Trophoblast cell (in vitro differentiated cells and primary cell): Measurements from ENCODE around the gene RAP2A.

ENCODE experiments used
- DNase-seq, 2 donors: peaks; one replicate each; pipeline ENCODE4 v3.0.0-alpha.2; 2016
- H2AFZ ChIP-seq: 2 replicates; pipeline ENCODE4 v1.6.1; 2013; ENCODE audit warnings: low read length, moderate library complexity, mild to moderate bottlenecking; ENCODE audit not compliant: insufficient read depth, poor library complexity
- H2AK5ac ChIP-seq: 2 replicates; pipeline ENCODE4 v1.6.1; 2013; ENCODE audit warnings: mild to moderate bottlenecking, low read length
- H2BK120ac ChIP-seq: 2 replicates; pipeline ENCODE4 v1.6.1; 2013; ENCODE audit warnings: low read length, mild to moderate bottlenecking, moderate library complexity; ENCODE audit not compliant: insufficient read depth, poor library complexity
- H2BK12ac ChIP-seq: 2 replicates; pipeline ENCODE4 v1.6.1; 2013; ENCODE audit warnings: mild to moderate bottlenecking, low read length, moderate library complexity
- H2BK5ac ChIP-seq: 2 replicates; pipeline ENCODE4 v1.6.1; 2013; ENCODE audit warnings: low read length, low read depth, moderate library complexity, mild to moderate bottlenecking; ENCODE audit not compliant: poor library complexity
- H3K14ac ChIP-seq: 2 replicates; pipeline ENCODE4 v1.6.1; 2013; ENCODE audit warnings: mild to moderate bottlenecking, low read length
- H3K18ac ChIP-seq: 2 replicates; pipeline ENCODE4 v1.6.1; 2013; ENCODE audit warnings: mild to moderate bottlenecking, low read length
- H3K23ac ChIP-seq: 2 replicates; pipeline ENCODE4 v1.6.1; 2013; ENCODE audit warnings: low read length
- H3K27ac ChIP-seq: 2 replicates; pipeline ENCODE4 v1.5.1; 2013; ENCODE audit warnings: low read depth, mild to moderate bottlenecking, inconsistent platforms, low read length, moderate library complexity
- H3K27me3 ChIP-seq: 2 replicates; pipeline ENCODE4 v1.6.1; 2013; ENCODE audit warnings: inconsistent platforms, mild to moderate bottlenecking, low read length, moderate library complexity; ENCODE audit not compliant: insufficient read depth
- H3K36me3 ChIP-seq, 2 experiments: 1 replicate in 1 of 2; 2 replicates in 1 of 2; pipeline ENCODE4 v1.6.1; 2013; ENCODE audit warnings: low read length in 2 of 2, mild to moderate bottlenecking in 2 of 2, moderate library complexity in 1 of 2; ENCODE audit not compliant: insufficient read depth in 2 of 2, control insufficient read depth in 1 of 2
- H3K4ac ChIP-seq: 2 replicates; pipeline ENCODE4 v1.6.1; 2013; ENCODE audit warnings: low read depth, mild to moderate bottlenecking, low read length, moderate library complexity
- H3K4me1 ChIP-seq, 2 experiments: 1 replicate in 1 of 2; 2 replicates in 1 of 2; pipeline ENCODE4 v1.6.1; 2013; ENCODE audit warnings: low read length in 2 of 2, mild to moderate bottlenecking in 2 of 2, moderate library complexity in 1 of 2; ENCODE audit not compliant: insufficient read depth in 2 of 2, control insufficient read depth in 1 of 2
- H3K4me2 ChIP-seq: 2 replicates; pipeline ENCODE4 v1.6.1; 2013; ENCODE audit warnings: inconsistent platforms, mild to moderate bottlenecking, low read length, moderate library complexity
- H3K4me3 ChIP-seq: 2 replicates; pipeline ENCODE4 v1.5.1; 2013; ENCODE audit warnings: mild to moderate bottlenecking, low read depth, low read length, inconsistent platforms
- H3K79me1 ChIP-seq: one replicate; pipeline ENCODE4 v1.6.1; 2013; ENCODE audit warnings: low read length
- H3K79me2 ChIP-seq: 2 replicates; pipeline ENCODE4 v1.6.1; 2013; ENCODE audit warnings: low read length, mild to moderate bottlenecking; ENCODE audit not compliant: control insufficient read depth, insufficient read depth, poor library complexity
- H3K9ac ChIP-seq: 2 replicates; pipeline ENCODE4 v1.6.1; 2013; ENCODE audit warnings: mild to moderate bottlenecking, low read length
- H3K9me3 ChIP-seq: 2 replicates; pipeline ENCODE4 v1.6.1; 2013; ENCODE audit warnings: low read depth, mild to moderate bottlenecking, control low read depth, inconsistent platforms, low read length; ENCODE audit not compliant: insufficient read depth
- H4K12ac ChIP-seq: 2 replicates; pipeline ENCODE4 v1.6.1; 2013; ENCODE audit warnings: low read depth, mild to moderate bottlenecking, low read length, moderate library complexity
- H4K8ac ChIP-seq: 2 replicates; pipeline ENCODE4 v1.6.1; 2013; ENCODE audit warnings: low read depth, mild to moderate bottlenecking, low read length, moderate library complexity
- H4K91ac ChIP-seq: one replicate; pipeline ENCODE4 v1.6.1; 2013; ENCODE audit warnings: low read depth, mild to moderate bottlenecking, low read length, moderate library complexity
- WGBS: extraction: QIAGEN DNeasy Blood & Tissue Kit; methylation state at CpG from one replicate; pipeline ENCODE4 v1.1.7; 2013; ENCODE audit warnings: missing lambda C conversion rate; ENCODE audit not compliant: insufficient read length, insufficient coverage; ENCODE audit errors: extremely low coverage; 5-methylcytosine and 5-hydroxymethylcytosine counted together

The RAP2A gene

GRCh38 chr13:97432232-97432916 is 1.6 kb upstream of the RAP2A start:
- Histone ChIP-seq H3K36me3 (no peaks in the 10 kb centered on the region), H3K4me1 (no peaks in the 10 kb centered on the region), H2BK12ac (no peak overlapping the region), H3K9me3 (no peaks in the 10 kb centered on the region), H2AFZ (peak overlapping the region; percentile 70), H4K8ac (peak overlapping the region; percentile 84), H3K23ac (no peak overlapping the region), H2BK120ac (peak overlapping the region; percentile 21), H4K12ac (peak overlapping the region; percentile 59), H3K18ac (peak overlapping the region; percentile 37), H3K79me1 (peaks cover 7% of the 10 kb centered on the region), H4K91ac (peak overlapping the region; percentile 64), H3K27me3 (no peaks in the 10 kb centered on the region), H3K4me3 (peak overlapping the region; percentile 84), H2BK5ac (no peak overlapping the region), H3K79me2 (peaks cover 6% of the 10 kb centered on the region), H2AK5ac (no peak overlapping the region), H3K9ac (peak overlapping the region; percentile 74), H3K4me2 (peak overlapping the region; percentile 87), H3K27ac (peak overlapping the region; percentile 48), H3K14ac (peak overlapping the region; percentile 45), H3K4ac (no peak overlapping the region)
- WGBS, result no CpG with 5 or more reads among the region's 19 CpGs
- no peak for DNase-seq

DNA sequence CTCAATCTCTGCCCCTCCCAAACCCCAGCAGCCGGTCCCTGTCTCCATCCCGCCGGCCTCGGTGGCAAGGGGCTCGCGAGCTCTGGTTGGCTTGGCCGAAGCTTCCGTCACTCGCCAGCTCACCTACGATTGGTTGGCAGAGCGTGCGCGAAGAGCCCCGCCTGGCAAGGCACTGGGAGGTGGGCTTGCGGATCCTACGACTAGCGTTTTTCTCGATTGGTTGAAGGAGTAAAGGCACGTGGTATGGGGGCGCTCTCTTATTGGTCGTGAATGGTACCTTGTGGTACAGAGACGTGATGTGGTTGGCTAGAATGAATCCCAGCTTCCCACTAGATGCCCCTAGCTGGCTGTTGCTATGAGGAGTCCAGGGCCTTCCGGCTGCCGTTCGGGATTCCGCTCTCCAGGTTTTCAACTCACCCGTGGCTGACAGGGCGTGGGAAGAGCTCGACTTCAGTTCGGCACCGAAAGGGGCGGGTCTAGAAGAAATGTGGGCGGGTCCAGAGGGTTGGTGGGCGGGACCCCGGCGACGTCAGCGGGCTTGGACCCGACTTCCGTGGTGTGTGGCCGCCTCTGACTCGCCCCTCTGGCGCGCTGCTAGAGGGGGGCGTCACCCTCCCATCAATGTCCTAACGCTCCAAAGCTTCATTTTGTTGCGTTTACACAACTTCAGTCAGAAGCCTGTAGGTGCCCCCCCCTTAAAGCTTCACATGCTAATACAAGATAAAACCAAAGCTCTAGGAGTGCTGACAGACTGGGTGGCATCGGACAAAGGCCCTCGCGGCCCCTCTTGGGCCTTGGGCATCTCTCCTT is 847 bp upstream of the RAP2A start:
- H3K4me1 ChIP-seq, result no peaks in the 10 kb centered on the region
- no CpG with 5 or more reads among the region's 50 CpGs for WGBS
- DNase-seq, result peak; percentile 100
- peak overlapping the region; percentile 86 for H3K4me3 ChIP-seq
- peak overlapping the region; percentile 89 for H3K9ac ChIP-seq
- peaks cover 6% of the 10 kb centered on the region for H3K79me2 ChIP-seq
- H3K18ac ChIP-seq, result peak overlapping the region; percentile 75
- H2AFZ ChIP-seq, result peak overlapping the region; percentile 82
- H2AK5ac ChIP-seq, result peak overlapping the region; percentile 35
- peak overlapping the region; percentile 80 for H2BK120ac ChIP-seq
- H2BK5ac ChIP-seq, result peak overlapping the region; percentile 92
- H3K9me3 ChIP-seq, result no peaks in the 10 kb centered on the region
- peak overlapping the region; percentile 72 for H3K14ac ChIP-seq
- H4K12ac ChIP-seq, result peak overlapping the region; percentile 73
- peak overlapping the region; percentile 87 for H3K4me2 ChIP-seq
- H2BK12ac ChIP-seq, result no peak overlapping the region
- peak overlapping the region; percentile 94 for H3K27ac ChIP-seq
- H3K27me3 ChIP-seq, result no peaks in the 10 kb centered on the region
- H3K79me1 ChIP-seq, result peaks cover 7% of the 10 kb centered on the region
- H3K4ac ChIP-seq, result peak overlapping the region; percentile 69
- H4K91ac ChIP-seq, result peak overlapping the region; percentile 98
- H3K23ac ChIP-seq, result no peak overlapping the region
- peak overlapping the region; percentile 90 for H4K8ac ChIP-seq
- no peaks in the 10 kb centered on the region for H3K36me3 ChIP-seq

GRCh38 chr13:97434397-97435201 is 630 bp downstream of the RAP2A start:
- no CpG with 5 or more reads among the region's 60 CpGs for WGBS
- no peak overlapping the region for H2BK12ac ChIP-seq
- H3K9me3 ChIP-seq, result no peaks in the 10 kb centered on the region
- H4K8ac ChIP-seq, result peak overlapping the region; percentile 2
- peak overlapping the region; percentile 5 for H3K14ac ChIP-seq
- H3K27ac ChIP-seq, result peak overlapping the region; percentile 87
- H3K27me3 ChIP-seq, result no peaks in the 10 kb centered on the region
- H3K18ac ChIP-seq, result peak overlapping the region; percentile 3
- no peak overlapping the region for H2BK120ac ChIP-seq
- no peaks in the 10 kb centered on the region for H3K4me1 ChIP-seq
- peak overlapping the region; percentile 78 for H3K9ac ChIP-seq
- H2BK5ac ChIP-seq, result no peak overlapping the region
- peaks cover 6% of the 10 kb centered on the region for H3K79me2 ChIP-seq
- no peak overlapping the region for H3K23ac ChIP-seq
- peak overlapping the region; percentile 72 for H4K91ac ChIP-seq
- no peak overlapping the region for H2AK5ac ChIP-seq
- peak overlapping the region; percentile 90 for H3K4me3 ChIP-seq
- H3K36me3 ChIP-seq, result no peaks in the 10 kb centered on the region
- H2AFZ ChIP-seq, result peak overlapping the region; percentile 7
- peak overlapping the region; percentile 88 for H3K4me2 ChIP-seq
- peak; percentile 6 to 57 for DNase-seq
- no peak overlapping the region for H4K12ac ChIP-seq
- peak overlapping the region; percentile 1 for H3K4ac ChIP-seq
- peaks cover 7% of the 10 kb centered on the region for H3K79me1 ChIP-seq

DNA sequence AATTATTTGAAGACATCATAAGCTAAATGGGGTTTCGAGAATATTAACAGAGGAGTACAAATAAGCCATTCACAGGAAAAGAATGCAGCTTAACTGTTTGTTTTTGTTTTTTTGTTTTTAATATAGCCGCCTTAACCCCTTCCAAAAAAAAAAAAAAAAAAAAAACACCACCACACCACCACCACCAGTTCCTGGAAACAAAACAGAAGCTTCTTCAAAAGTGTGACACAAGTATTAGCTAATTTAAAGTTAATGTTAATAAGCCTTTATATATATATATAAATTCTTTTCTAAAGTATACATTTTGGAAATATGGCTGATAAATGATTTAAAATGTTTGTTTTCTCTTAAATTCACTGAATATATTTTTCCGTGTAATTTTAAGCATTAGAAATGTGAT is 1.4 kb downstream of the RAP2A start:
- no peaks in the 10 kb centered on the region for H3K27me3 ChIP-seq
- H2BK120ac ChIP-seq, result no peak overlapping the region
- H3K79me2 ChIP-seq, result peaks cover 6% of the 10 kb centered on the region
- H3K4me2 ChIP-seq, result peak overlapping the region; percentile 88
- H4K91ac ChIP-seq, result no peak overlapping the region
- WGBS, result no CpG with 5 or more reads among the region's 3 CpGs
- H3K79me1 ChIP-seq, result peaks cover 7% of the 10 kb centered on the region
- no peak overlapping the region for H4K8ac ChIP-seq
- H3K18ac ChIP-seq, result no peak overlapping the region
- H3K4me3 ChIP-seq, result no peak overlapping the region
- no peak overlapping the region for H3K14ac ChIP-seq
- no peaks in the 10 kb centered on the region for H3K4me1 ChIP-seq
- no peak for DNase-seq
- no peak overlapping the region for H3K4ac ChIP-seq
- H2BK5ac ChIP-seq, result no peak overlapping the region
- no peak overlapping the region for H3K23ac ChIP-seq
- H3K9me3 ChIP-seq, result no peaks in the 10 kb centered on the region
- no peak overlapping the region for H3K27ac ChIP-seq
- H2AFZ ChIP-seq, result no peak overlapping the region
- H4K12ac ChIP-seq, result no peak overlapping the region
- no peak overlapping the region for H2AK5ac ChIP-seq
- no peak overlapping the region for H3K9ac ChIP-seq
- H2BK12ac ChIP-seq, result no peak overlapping the region
- H3K36me3 ChIP-seq, result no peaks in the 10 kb centered on the region
